PC-9 (cell line): ENCODE results near the gene DSCAM. TPM values are rescaled to one million over a fixed set of nuclear protein-coding genes. Genes with fewer than 3 reads are reported as not detected.

Experiments used
- BruUV-seq: library from RNA; stranded (reverse); fragments of 400-500 nt; replicated peaks from 2 replicates; lab custom pipeline; 2021; lab: Mats Ljungman, UMichigan
- CTCF ChIA-PET: fragments of 300-600 bp; sonication (Branson Sonifier 250); formaldehyde crosslinking; loops from one replicate; lab custom pipeline; 2022; ENCODE audit warnings: antibody characterized with exemption; lab: Charles Lee
- POLR2A ChIA-PET: fragments of 300-600 bp; sonication (Branson Sonifier 250); formaldehyde crosslinking; loops from one replicate; lab custom pipeline; 2022; ENCODE audit warnings: antibody characterized with exemption; ENCODE audit not compliant: unreplicated experiment; lab: Charles Lee
- DNase-seq, 2 experiments: peaks; one replicate each; pipeline versions ENCODE4 v3.0.0 to v3.0.0-alpha.2; 2015 to 2022; ENCODE audit warnings: mixed read lengths in 1 of 2
- H2AFZ ChIP-seq: fragments of 200-600 bp; sonication (generic); 2 replicates; pipeline ENCODE4 v1.8.1; 2017; ENCODE audit warnings: antibody characterized with exemption
- H3F3A ChIP-seq: fragments of 200-600 bp; sonication (generic); 2 replicates; pipeline ENCODE4 v1.8.1; 2017; ENCODE audit warnings: antibody characterized with exemption, mild to moderate bottlenecking, low read depth; ENCODE audit not compliant: insufficient read depth
- H3K27ac ChIP-seq: fragments of 200-600 bp; sonication (generic); 2 replicates; pipeline ENCODE4 v1.6.1; 2016; ENCODE audit warnings: mixed run types
- H3K27me3 ChIP-seq: fragments of 200-600 bp; sonication (generic); 2 replicates; pipeline ENCODE4 v1.6.1; 2016; ENCODE audit warnings: low read depth, mixed run types; ENCODE audit not compliant: insufficient read depth
- H3K36me3 ChIP-seq: fragments of 200-600 bp; sonication (generic); 2 replicates; pipeline ENCODE4 v1.6.1; 2016; ENCODE audit warnings: low read depth, mixed run types
- H3K4me1 ChIP-seq: fragments of 200-600 bp; sonication (generic); replicated peaks from 2 replicates; pipeline ENCODE4 v1.6.1; 2016; ENCODE audit warnings: mixed run types; ENCODE audit not compliant: insufficient read depth
- H3K4me2 ChIP-seq: fragments of 200-600 bp; sonication (generic); 2 replicates; pipeline ENCODE4 v1.6.1; 2017; ENCODE audit warnings: mixed run types
- H3K4me3 ChIP-seq: fragments of 200-600 bp; sonication (generic); 2 replicates; pipeline ENCODE4 v1.6.1; 2016; ENCODE audit warnings: mixed run types
- H3K79me2 ChIP-seq: fragments of 200-600 bp; sonication (generic); 2 replicates; pipeline ENCODE4 v1.6.1; 2017; ENCODE audit warnings: low read depth, mixed run types
- H3K9me2 ChIP-seq: fragments of 200-600 bp; sonication (generic); 2 replicates; pipeline ENCODE4 v1.8.1; 2017; ENCODE audit warnings: mild to moderate bottlenecking; ENCODE audit not compliant: insufficient read depth
- H3K9me3 ChIP-seq: fragments of 200-600 bp; sonication (generic); 2 replicates; pipeline ENCODE4 v1.8.1; 2016; ENCODE audit warnings: low read depth; ENCODE audit not compliant: insufficient read depth
- H4K20me1 ChIP-seq: fragments of 200-600 bp; sonication (generic); 2 replicates; pipeline ENCODE4 v1.8.1; 2017; ENCODE audit not compliant: insufficient read depth
- CTCF ChIP-seq: fragments of 200-600 bp; sonication (generic); conservative IDR thresholded peaks from 2 replicates; pipeline ENCODE4 v1.6.1; 2017; ENCODE audit warnings: mixed run types, antibody characterized with exemption, mild to moderate bottlenecking, moderate library complexity
- EZH2 ChIP-seq: fragments of 200-600 bp; sonication (generic); IDR thresholded peaks from 2 replicates; pipeline ENCODE4 v1.8.0; 2017; ENCODE audit warnings: antibody characterized with exemption, low read depth
- intact Hi-C: fragments of 100-400 bp; cut with micrococcal nuclease; formaldehyde crosslinking; loops from one replicate; pipeline ENCODE4 v1.10.0; 2022; ENCODE audit not compliant: unreplicated experiment
- total RNA-seq: library from RNA; stranded (reverse); gene quantifications from 2 replicates; pipeline ENCODE4 v1.2.3, GENCODE V29; 2021

Gene DSCAM
- total RNA-seq, 1 experiment from 2014 or later: not detected

GRCh38 chr21:40845441-40845995 lies 1.4 kb downstream of the DSCAM start:
- no peaks in the 10 kb centered on the region for H3K9me3 ChIP-seq
- DNase-seq: no peak
- ChIA-PET POLR2A (no interaction called here), CTCF (no interaction called here)
- H3K27me3 ChIP-seq: no peaks in the 10 kb centered on the region
- no peaks in the 10 kb centered on the region for H3K36me3 ChIP-seq
- TF ChIP-seq CTCF (no peak), EZH2 (no peak)
- H3K79me2 ChIP-seq: no peaks in the 10 kb centered on the region
- H3F3A ChIP-seq: no peaks in the 10 kb centered on the region
- no peaks in the 10 kb centered on the region for H3K4me1 ChIP-seq
- H4K20me1 ChIP-seq: no peaks in the 10 kb centered on the region
- no peaks in the 10 kb centered on the region for H3K9me2 ChIP-seq
- no peak overlapping the region for H3K4me2 ChIP-seq
- no peak overlapping the region for H3K4me3 ChIP-seq
- H3K27ac ChIP-seq: no peak overlapping the region
- no TSS peak for BruUV-seq
- no peak overlapping the region for H2AFZ ChIP-seq
- intact Hi-C loops: no loop called here

GRCh38 chr21:40844935-40845334 lies 2.0 kb downstream of the DSCAM start:
- no peak for DNase-seq
- H3K9me2 ChIP-seq: no peaks in the 10 kb centered on the region
- CTCF ChIA-PET: no interaction called here
- no peaks in the 10 kb centered on the region for H3K27me3 ChIP-seq
- no peak overlapping the region for H3K4me3 ChIP-seq
- no peaks in the 10 kb centered on the region for H3K4me1 ChIP-seq
- H3K79me2 ChIP-seq: no peaks in the 10 kb centered on the region
- intact Hi-C loops: no loop called here
- no peaks in the 10 kb centered on the region for H4K20me1 ChIP-seq
- no peak for TF ChIP-seq EZH2
- TF ChIP-seq CTCF: no peak
- no peak overlapping the region for H3K27ac ChIP-seq
- BruUV-seq: no TSS peak
- H3K9me3 ChIP-seq: no peaks in the 10 kb centered on the region
- no peak overlapping the region for H3K4me2 ChIP-seq
- H3K36me3 ChIP-seq: no peaks in the 10 kb centered on the region
- POLR2A ChIA-PET: no interaction called here
- H2AFZ ChIP-seq: no peak overlapping the region
- H3F3A ChIP-seq: no peaks in the 10 kb centered on the region

- no peak for TF ChIP-seq CTCF
- no peak for TF ChIP-seq EZH2
- CTCF ChIA-PET: no interaction called here
- Histone ChIP-seq H3K27me3 (0 out of 2 replicates have a peak, but pooled peaks cover 3% of the 10 kb centered on the region), H3K4me2 (no peak overlapping the region), H2AFZ (no peak overlapping the region), H3K79me2 (no peaks in the 10 kb centered on the region), H3K27ac (no peak overlapping the region), H3K9me3 (no peaks in the 10 kb centered on the region), H3K4me1 (no peaks in the 10 kb centered on the region), H3K4me3 (no peak overlapping the region), H3K36me3 (no peaks in the 10 kb centered on the region), H4K20me1 (no peaks in the 10 kb centered on the region), H3F3A (no peaks in the 10 kb centered on the region), H3K9me2 (no peaks in the 10 kb centered on the region)
- no TSS peak for BruUV-seq
- DNase-seq: no peak
- POLR2A ChIA-PET: no interaction called here
- intact Hi-C loops: no loop called here
Observed at GRCh38 chr21:40842197-40842552, 4.8 kb downstream of the DSCAM start.
